Spleen (tissue), 11 donors: ENCODE results near the gene GPX7. TPM values are rescaled to one million over a fixed set of nuclear protein-coding genes. Genes with fewer than 3 reads are reported as not detected.

ENCODE experiments used
- DNase-seq: peaks from one replicate; pipeline ENCODE4 v3.0.0-alpha.2; 2020
- H3K27ac ChIP-seq, 8 donors: fragments of 200-600 bp; sonication (generic) in 7 of 8; 1 replicate in 4 of 8; 2 replicates in 4 of 8; pipeline versions ENCODE4 v1.5.0 to v1.8.0; 2016 to 2021; ENCODE audit warnings: inconsistent platforms in 4 of 8, mild to moderate bottlenecking in 4 of 8, moderate library complexity in 1 of 8
- H3K27me3 ChIP-seq, 7 donors: fragments of 200-600 bp; sonication (generic) in 6 of 7; replicated peaks in 1 of 7; 1 replicate in 4 of 7; 2 replicates in 3 of 7; pipeline versions ENCODE4 v1.5.0 to v1.8.0; 2016 to 2021; ENCODE audit warnings: inconsistent platforms in 3 of 7, mild to moderate bottlenecking in 1 of 7
- H3K36me3 ChIP-seq, 6 donors: fragments of 200-600 bp; sonication (generic) in 5 of 6; 1 replicate in 4 of 6; 2 replicates in 2 of 6; pipeline versions ENCODE4 v1.5.0 to v1.8.0; 2016 to 2021; ENCODE audit warnings: inconsistent platforms in 2 of 6
- H3K4me1 ChIP-seq, 6 donors: fragments of 200-600 bp; sonication (generic) in 5 of 6; 1 replicate in 3 of 6; 2 replicates in 3 of 6; pipeline versions ENCODE4 v1.5.0 to v1.8.0; 2016 to 2021; ENCODE audit warnings: inconsistent platforms in 3 of 6
- H3K4me3 ChIP-seq, 8 donors: fragments of 200-600 bp; sonication (generic) in 7 of 8; 1 replicate in 4 of 8; 2 replicates in 4 of 8; pipeline versions ENCODE4 v1.5.0 to v1.8.0; 2016 to 2021; ENCODE audit warnings: inconsistent platforms in 4 of 8, mild to moderate bottlenecking in 4 of 8, moderate library complexity in 2 of 8
- H3K9me3 ChIP-seq, 8 donors: fragments of 200-600 bp; sonication (generic) in 7 of 8; 1 replicate in 4 of 8; 2 replicates in 4 of 8; pipeline versions ENCODE4 v1.5.0 to v1.8.0; 2016 to 2021; ENCODE audit warnings: inconsistent platforms in 4 of 8
- CTCF ChIP-seq, 11 experiments: fragments of 200-600 bp in 7 of 11; fragments of 450-650 bp in 4 of 11; sonication (generic) in 4 of 11; IDR thresholded peaks in 8 of 11; conservative IDR thresholded peaks in 3 of 11; 1 replicate in 7 of 11; 2 replicates in 4 of 11; pipeline versions ENCODE4 v1.4.0 to v1.8.0; 2016 to 2021; ENCODE audit warnings: antibody characterized with exemption in 11 of 11, inconsistent platforms in 4 of 11, mild to moderate bottlenecking in 1 of 11
- POLR2A ChIP-seq, 3 donors: fragments of 450-650 bp; IDR thresholded peaks; one replicate each; pipeline ENCODE4 v1.5.1; 2017; ENCODE audit warnings: antibody characterized with exemption in 3 of 3, mild to moderate bottlenecking in 1 of 3
- POLR2AphosphoS5 ChIP-seq, 3 donors: sonication (generic); formaldehyde crosslinking; IDR thresholded peaks; one replicate each; pipeline ENCODE4 v1.5.1; 2017; ENCODE audit warnings: antibody characterized with exemption in 3 of 3
- WGBS, 5 donors: extraction: QIAGEN DNeasy Blood & Tissue Kit in 3 of 5; methylation state at CpG; one replicate each; pipeline versions ENCODE4 v1.1.5 to v1.1.7; 2013 to 2018; 5-methylcytosine and 5-hydroxymethylcytosine counted together
- intact Hi-C: fragments of 100-400 bp; cut with DNase I; formaldehyde crosslinking; loops from one replicate; pipeline ENCODE4 v1.15.0; 2023; ENCODE audit warnings: low total_unique reads
- polyA plus RNA-seq, 3 donors: library from polyadenylated mRNA; stranded (reverse); fragments of 200-250 nt; gene quantifications; one replicate each; pipeline ENCODE4 v1.2.1, GENCODE V29; 2013
- total RNA-seq, 7 donors: library from RNA; depleted of rRNA in 3 of 7; stranded (reverse); fragments of >200 nt in 3 of 7; fragmentation: NEBNext Ultra II Directional in 4 of 7; extraction: Animal tissue kit (Norgen Biotek cat#: 25700) in 4 of 7; gene quantifications; one replicate each; pipeline versions ENCODE4 v1.1.0 to v1.2.1, GENCODE V29; 2016 to 2021
- donor health status: healthy with polysubstance abuse.
- donor health status: DM: no; HTN: no; CAD: no; lungs with moderate emphysema.
- donor health status: DM: no; HTN: no; CAD: no.
- donor health status: Bipolar disorder and iron deficiency.
- donor health status: healthy.
- donor health status: DM: no; HTN: no; CAD: no.
- donor health status: DM: yes; HTN: yes; CAD: no.

The GPX7 gene
- total and polyA plus RNA-seq, 10 donors = 6.4 to 24.7 (median 13.7) TPM

GRCh38 chr1:52615489-52616042 lies 13.4 kb downstream of the GPX7 start:
- Histone ChIP-seq H3K9me3 (peaks cover 0 to 2% (median 0%) of the 10 kb centered on the region in 8 donors), H3K4me3 (no peak overlapping the region), H3K27ac (no peak overlapping the region), H3K4me1 (peaks cover 0 to 13% (median 3%) of the 10 kb centered on the region in 6 donors), H3K36me3 (peaks cover 0 to 6% (median 0%) of the 10 kb centered on the region in 6 donors), H3K27me3 (peaks cover 0 to 20% (median 0%) of the 10 kb centered on the region in 7 donors)
- 62 to 93% (median 73%) methylated on average over 5 of the region's 5 CpGs for WGBS, 5 donors
- intact Hi-C loops = no loop called here
- TF ChIP-seq POLR2AphosphoS5 (IDR thresholded peaks at IDR 0.05) (no peak), CTCF (IDR thresholded peaks at IDR 0.05 in 8 of 11, conservative IDR thresholded peaks at IDR 0.05 in 3 of 11) (no peak), POLR2A (IDR thresholded peaks at IDR 0.05) (no peak)
- DNase-seq = no peak

GRCh38 chr1:52621950-52622349 lies 19.8 kb downstream of the GPX7 start:
- no peaks in the 10 kb centered on the region for H3K36me3 ChIP-seq
- no peak for DNase-seq
- peaks cover 0 to 38% (median 26%) of the 10 kb centered on the region in 8 donors for H3K9me3 ChIP-seq
- peaks cover 0 to 19% (median 0%) of the 10 kb centered on the region in 6 donors for H3K4me1 ChIP-seq
- no peak overlapping the region for H3K27ac ChIP-seq
- no peak overlapping the region for H3K4me3 ChIP-seq
- intact Hi-C loops = no loop called here
- peaks cover 0 to 11% (median 0%) of the 10 kb centered on the region in 7 donors for H3K27me3 ChIP-seq
- no peak for TF ChIP-seq CTCF (IDR thresholded peaks at IDR 0.05 in 8 of 11, conservative IDR thresholded peaks at IDR 0.05 in 3 of 11)
- TF ChIP-seq POLR2AphosphoS5 (IDR thresholded peaks at IDR 0.05) = no peak
- no peak for TF ChIP-seq POLR2A (IDR thresholded peaks at IDR 0.05)
- 93 to 98% (median 96%) methylated on average over 2 of the region's 2 CpGs for WGBS, 5 donors

GRCh38 chr1:52623812-52624211 lies 21.6 kb downstream of the GPX7 start:
- TF ChIP-seq POLR2A (IDR thresholded peaks at IDR 0.05) (no peak), POLR2AphosphoS5 (IDR thresholded peaks at IDR 0.05) (no peak), CTCF (IDR thresholded peaks at IDR 0.05 in 8 of 11, conservative IDR thresholded peaks at IDR 0.05 in 3 of 11) (no peak)
- no peak for DNase-seq
- Histone ChIP-seq H3K4me1 (peaks cover 2 to 38% (median 11%) of the 10 kb centered on the region in 6 donors), H3K27ac (no peak overlapping the region), H3K9me3 (peaks cover 0 to 38% (median 26%) of the 10 kb centered on the region in 8 donors), H3K27me3 (peaks cover 0 to 15% (median 0%) of the 10 kb centered on the region in 7 donors), H3K4me3 (no peak overlapping the region), H3K36me3 (no peaks in the 10 kb centered on the region)
- intact Hi-C loops = no loop called here
- 91 to 94% (median 94%) methylated on average over 3 of the region's 3 CpGs for WGBS, 5 donors

- 55 to 90% (median 85%) methylated on average over 2 of the region's 2 CpGs for WGBS, 5 donors
- peaks cover 3 to 70% (median 31%) of the 10 kb centered on the region in 6 donors for H3K4me1 ChIP-seq
These were observed 24.9 kb downstream of the GPX7 start for GRCh38 chr1:52627028-52627427.

More at GRCh38 chr1:52627028-52627427, 24.9 kb downstream of the GPX7 start:
- Histone ChIP-seq H3K36me3 (no peaks in the 10 kb centered on the region), H3K4me3 (no peak overlapping the region), H3K27ac (peak overlapping the region in 1 of 8 donors; percentile 45), H3K9me3 (peaks cover 0 to 22% (median 13%) of the 10 kb centered on the region in 8 donors), H3K27me3 (peaks cover 0 to 19% (median 0%) of the 10 kb centered on the region in 7 donors)
- TF ChIP-seq POLR2AphosphoS5 (IDR thresholded peaks at IDR 0.05) (no peak), CTCF (IDR thresholded peaks at IDR 0.05 in 8 of 11, conservative IDR thresholded peaks at IDR 0.05 in 3 of 11) (no peak), POLR2A (IDR thresholded peaks at IDR 0.05) (no peak)
- intact Hi-C loops = no loop called here
- no peak for DNase-seq
